Measurements from ENCODE around the gene DCC.

DCC gene

DNA sequence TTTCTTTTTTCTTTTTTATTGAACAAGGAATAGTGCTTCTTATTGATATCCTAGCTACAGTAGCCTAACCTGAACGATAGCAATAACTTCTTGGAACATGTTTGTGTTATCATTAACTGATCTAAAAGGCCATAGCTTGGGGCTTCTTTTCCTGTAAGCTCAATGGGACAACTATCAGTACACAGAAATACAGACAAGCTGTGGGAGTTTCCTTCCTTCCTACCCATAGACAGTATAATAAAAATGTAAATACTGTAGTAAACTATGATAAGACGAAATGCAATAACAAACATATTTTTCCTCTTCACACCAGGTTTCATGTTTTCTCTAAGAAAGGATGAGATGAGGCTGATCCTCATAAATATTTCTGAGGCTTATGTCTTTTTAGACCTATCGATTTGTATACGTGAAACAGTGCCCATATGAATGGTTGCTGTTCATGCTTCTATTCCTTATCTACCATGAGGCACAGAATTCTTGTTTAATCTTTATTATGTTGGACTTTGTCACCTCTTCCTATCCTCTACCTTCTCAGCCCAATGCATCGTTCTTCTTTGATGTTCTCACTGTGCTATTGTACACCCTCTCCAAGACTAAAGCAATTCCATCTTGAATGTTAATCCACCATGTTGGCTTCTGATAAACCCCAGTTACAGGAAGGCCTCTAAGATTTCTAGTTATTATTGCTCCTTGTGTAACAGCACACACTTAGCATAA lies 361.4 kb downstream of the DCC start:
- TF ChIP-seq, protein P1, sequence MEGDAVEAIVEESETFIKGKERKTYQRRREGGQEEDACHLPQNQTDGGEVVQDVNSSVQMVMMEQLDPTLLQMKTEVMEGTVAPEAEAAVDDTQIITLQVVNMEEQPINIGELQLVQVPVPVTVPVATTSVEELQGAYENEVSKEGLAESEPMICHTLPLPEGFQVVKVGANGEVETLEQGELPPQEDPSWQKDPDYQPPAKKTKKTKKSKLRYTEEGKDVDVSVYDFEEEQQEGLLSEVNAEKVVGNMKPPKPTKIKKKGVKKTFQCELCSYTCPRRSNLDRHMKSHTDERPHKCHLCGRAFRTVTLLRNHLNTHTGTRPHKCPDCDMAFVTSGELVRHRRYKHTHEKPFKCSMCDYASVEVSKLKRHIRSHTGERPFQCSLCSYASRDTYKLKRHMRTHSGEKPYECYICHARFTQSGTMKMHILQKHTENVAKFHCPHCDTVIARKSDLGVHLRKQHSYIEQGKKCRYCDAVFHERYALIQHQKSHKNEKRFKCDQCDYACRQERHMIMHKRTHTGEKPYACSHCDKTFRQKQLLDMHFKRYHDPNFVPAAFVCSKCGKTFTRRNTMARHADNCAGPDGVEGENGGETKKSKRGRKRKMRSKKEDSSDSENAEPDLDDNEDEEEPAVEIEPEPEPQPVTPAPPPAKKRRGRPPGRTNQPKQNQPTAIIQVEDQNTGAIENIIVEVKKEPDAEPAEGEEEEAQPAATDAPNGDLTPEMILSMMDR (conservative IDR thresholded peaks at IDR 0.05; ENCODE audit: low read length) = no peak
- no peak overlapping the region for H3K4me3 ChIP-seq (ENCODE audit: low read length)
- DNase-seq (ENCODE audit: low read depth) = no peak

GRCh38 chr18:52715421-52715820 lies 375.4 kb downstream of the DCC start:
- DNase-seq (ENCODE audit: low read depth) = no peak
- TF ChIP-seq, protein P1 (conservative IDR thresholded peaks at IDR 0.05; ENCODE audit: low read length) = no peak
- H3K4me3 ChIP-seq (ENCODE audit: low read length) = no peak overlapping the region

DNA sequence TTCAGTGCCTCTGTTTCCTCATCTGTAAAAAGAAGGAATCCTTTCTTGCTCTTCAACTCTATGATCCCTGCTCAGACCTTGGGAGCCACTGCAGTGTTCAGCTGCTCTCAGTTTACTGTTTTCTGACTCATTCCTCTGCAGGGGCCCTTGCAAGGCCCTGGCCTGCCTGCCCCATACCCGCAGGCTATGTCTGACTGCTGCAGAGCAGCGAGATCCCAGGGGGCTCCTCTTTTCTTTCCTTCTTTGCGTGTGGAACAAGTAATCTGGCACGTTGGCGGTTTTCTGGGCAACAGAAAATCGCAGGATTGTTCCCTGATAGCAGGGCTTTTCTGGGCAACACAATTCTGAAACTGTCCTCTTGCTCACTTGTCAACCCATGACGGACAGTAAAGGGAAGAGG lies 376.0 kb downstream of the DCC start:
- no peak overlapping the region for H3K4me3 ChIP-seq (ENCODE audit: low read length)
- TF ChIP-seq, protein P1 (conservative IDR thresholded peaks at IDR 0.05; ENCODE audit: low read length) = no peak
- no peak for DNase-seq (ENCODE audit: low read depth)

- TF ChIP-seq, protein P1 (conservative IDR thresholded peaks at IDR 0.05; ENCODE audit: low read length) = peak; percentile 32
- peak; percentile 22 for DNase-seq (ENCODE audit: low read depth)
- H3K4me3 ChIP-seq (ENCODE audit: low read length) = no peak overlapping the region
Observed at GRCh38 chr18:52716973-52717372, 377.0 kb downstream of the DCC start.

DNA sequence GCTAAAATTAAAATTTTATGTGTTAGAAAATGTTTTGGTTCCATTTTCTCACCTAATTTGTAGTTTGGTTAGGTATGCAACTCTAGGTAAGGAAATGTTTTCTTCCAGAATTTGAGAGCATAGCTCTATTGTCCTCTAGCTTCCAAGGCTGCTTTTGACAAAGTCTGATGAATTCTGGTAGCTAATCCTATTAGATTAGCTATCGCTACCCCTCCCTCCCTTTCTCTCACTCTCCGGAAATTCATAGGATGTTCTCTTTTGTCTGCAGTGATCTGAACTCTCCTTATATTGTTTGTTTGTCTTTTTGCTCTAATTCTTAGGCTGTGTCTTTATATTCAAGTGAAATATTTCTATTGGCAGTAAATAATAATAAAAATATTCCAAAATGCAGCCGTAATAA lies 382.9 kb downstream of the DCC start:
- H3K4me3 ChIP-seq (ENCODE audit: low read length) = no peak overlapping the region
- TF ChIP-seq, protein P1 (conservative IDR thresholded peaks at IDR 0.05; ENCODE audit: low read length) = no peak
- no peak for DNase-seq (ENCODE audit: low read depth)

GRCh38 chr18:52723550-52723970 lies 383.6 kb downstream of the DCC start:
- TF ChIP-seq, protein P1 (conservative IDR thresholded peaks at IDR 0.05; ENCODE audit: low read length) = no peak
- H3K4me3 ChIP-seq (ENCODE audit: low read length) = no peak overlapping the region
- no peak for DNase-seq (ENCODE audit: low read depth)

GRCh38 chr18:52730972-52731619 lies 391.1 kb downstream of the DCC start:
- H3K4me3 ChIP-seq (ENCODE audit: low read length) = no peak overlapping the region
- TF ChIP-seq, protein P1 (conservative IDR thresholded peaks at IDR 0.05; ENCODE audit: low read length) = no peak
- DNase-seq (ENCODE audit: low read depth) = no peak

Data from AG10803 (cell line).